ENCODE results near the gene AFF4. TPM values are rescaled to one million over a fixed set of nuclear protein-coding genes. Genes with fewer than 3 reads are reported as not detected.

AFF4 gene
- total and polyA plus RNA-seq, 9 of the 15 experiments (the other 6 are each of a cell fraction or from before 2014, with no cell fraction given) = 1.7 to 25.8 (median 17.9) TPM

GRCh38 chr5:132905938-132906337 lies 57.5 kb downstream of the AFF4 start (continued):
- TF ChIP-seq, protein P1, sequence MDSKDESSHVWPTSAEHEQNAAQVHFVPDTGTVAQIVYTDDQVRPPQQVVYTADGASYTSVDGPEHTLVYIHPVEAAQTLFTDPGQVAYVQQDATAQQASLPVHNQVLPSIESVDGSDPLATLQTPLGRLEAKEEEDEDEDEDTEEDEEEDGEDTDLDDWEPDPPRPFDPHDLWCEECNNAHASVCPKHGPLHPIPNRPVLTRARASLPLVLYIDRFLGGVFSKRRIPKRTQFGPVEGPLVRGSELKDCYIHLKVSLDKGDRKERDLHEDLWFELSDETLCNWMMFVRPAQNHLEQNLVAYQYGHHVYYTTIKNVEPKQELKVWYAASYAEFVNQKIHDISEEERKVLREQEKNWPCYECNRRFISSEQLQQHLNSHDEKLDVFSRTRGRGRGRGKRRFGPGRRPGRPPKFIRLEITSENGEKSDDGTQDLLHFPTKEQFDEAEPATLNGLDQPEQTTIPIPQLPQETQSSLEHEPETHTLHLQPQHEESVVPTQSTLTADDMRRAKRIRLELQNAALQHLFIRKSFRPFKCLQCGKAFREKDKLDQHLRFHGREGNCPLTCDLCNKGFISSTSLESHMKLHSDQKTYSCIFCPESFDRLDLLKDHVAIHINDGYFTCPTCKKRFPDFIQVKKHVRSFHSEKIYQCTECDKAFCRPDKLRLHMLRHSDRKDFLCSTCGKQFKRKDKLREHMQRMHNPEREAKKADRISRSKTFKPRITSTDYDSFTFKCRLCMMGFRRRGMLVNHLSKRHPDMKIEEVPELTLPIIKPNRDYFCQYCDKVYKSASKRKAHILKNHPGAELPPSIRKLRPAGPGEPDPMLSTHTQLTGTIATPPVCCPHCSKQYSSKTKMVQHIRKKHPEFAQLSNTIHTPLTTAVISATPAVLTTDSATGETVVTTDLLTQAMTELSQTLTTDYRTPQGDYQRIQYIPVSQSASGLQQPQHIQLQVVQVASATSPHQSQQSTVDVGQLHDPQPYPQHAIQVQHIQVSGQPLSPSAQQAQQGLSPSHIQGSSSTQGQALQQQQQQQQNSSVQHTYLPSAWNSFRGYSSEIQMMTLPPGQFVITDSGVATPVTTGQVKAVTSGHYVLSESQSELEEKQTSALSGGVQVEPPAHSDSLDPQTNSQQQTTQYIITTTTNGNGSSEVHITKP (IDR thresholded peaks at IDR 0.05; ENCODE audit: partially characterized antibody) = peak; percentile 16
- TF ChIP-seq CREB5 (CRISPR knock-in tag; IDR thresholded peaks at IDR 0.05) = no peak

DNA sequence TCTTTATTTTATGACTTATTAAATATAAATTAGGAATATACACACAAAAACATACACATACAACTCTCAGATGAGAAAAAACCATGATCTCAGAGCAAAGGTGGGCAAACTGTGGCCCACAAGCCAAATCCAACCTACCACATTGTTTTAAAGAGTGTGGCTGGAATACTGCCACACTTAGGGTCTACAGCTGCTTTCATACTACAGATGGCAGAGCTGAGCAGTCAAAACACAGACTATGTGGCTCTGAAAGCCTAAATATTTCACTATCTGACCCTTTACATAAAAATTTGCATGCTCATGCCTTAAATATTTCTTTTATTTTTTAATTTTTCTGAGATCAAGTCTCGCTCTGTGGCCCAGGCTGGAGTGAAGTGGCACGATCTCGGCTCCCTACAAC lies 61.7 kb downstream of the AFF4 start:
- TF ChIP-seq RBBP5 (IDR thresholded peaks at IDR 0.05; ENCODE audit: borderline replicate concordance, insufficient read depth, low read length, poor library complexity, severe bottlenecking) = no peak
- no peak for TF ChIP-seq THRAP3 (IDR thresholded peaks at IDR 0.05; ENCODE audit: borderline replicate concordance)
- no peak for TF ChIP-seq KDM2B (CRISPR knock-in tag; IDR thresholded peaks at IDR 0.05)
- TF ChIP-seq CBX5 (IDR thresholded peaks at IDR 0.05; ENCODE audit: borderline replicate concordance, low read depth) = no peak
- H3K9me1 ChIP-seq (ENCODE audit: control insufficient read depth, insufficient read depth, low read length) = no peaks in the 10 kb centered on the region
- no peaks in the 10 kb centered on the region for H4K20me1 ChIP-seq (replicated peaks; ENCODE audit: control insufficient read depth, insufficient read depth, low read length)
- in situ Hi-C loops (cut with MboI) = no loop called here
- H3K27ac ChIP-seq (ENCODE audit: extremely low read depth, low read depth, low read length) = no peak overlapping the region
- ATAC-seq (peak; percentile 51; the same call in 1 of the 3 replicates), DNase-seq (ENCODE audit: extremely low read depth in 1 of 4, low spot score in 3 of 4) (no peak), FAIRE-seq (no peak)
- H3K27me3 ChIP-seq (ENCODE audit: control insufficient read depth in 2 of 2, insufficient read depth in 2 of 2, low read length in 2 of 2) = no peaks in the 10 kb centered on the region
- CTCF ChIA-PET (ENCODE audit: low intra/inter-chr PET ratio) = no interaction called here
- WGBS (ENCODE audit: insufficient coverage, low coverage, missing lambda C conversion rate) = 94% methylated on average over 3 of the region's 3 CpGs
- intact Hi-C loops (cut with micrococcal nuclease) = no loop called here
- peaks cover 59% of the 10 kb centered on the region for H3K36me3 ChIP-seq (ENCODE audit: control insufficient read depth, insufficient read depth, low read length)
- no peak overlapping the region for H2AFZ ChIP-seq (ENCODE audit: low read depth, low read length)
- no peaks in the 10 kb centered on the region; the same call in 2 of the 3 replicates for H3K79me2 ChIP-seq (ENCODE audit: control insufficient read depth, insufficient read depth, low read length)
- no peak overlapping the region for H3K9ac ChIP-seq (ENCODE audit: insufficient read depth in 1 of 2, low read depth in 2 of 2, low read length in 2 of 2)
- POLR2A ChIA-PET = interaction anchor here (0.6 kb wide), 2 partner anchors 17 to 82 kb away, joined by 3 to 4 read pairs; no protein-coding TSS in a partner anchor
- no peaks in the 10 kb centered on the region; a peak in 1 of 5 replicates for H3K4me1 ChIP-seq (replicated peaks in 1 of 2; ENCODE audit: control insufficient read depth in 2 of 2, insufficient read depth in 2 of 2, low read length in 2 of 2)
- no peak overlapping the region for H3K4me2 ChIP-seq (ENCODE audit: insufficient read depth, low read length)
- BruUV-seq (replicated peaks) = no TSS peak
- H3K4me3 ChIP-seq = no peak overlapping the region
- no peaks in the 10 kb centered on the region for H3K9me3 ChIP-seq (replicated peaks; ENCODE audit: control insufficient read depth, insufficient read depth, low read depth, low read length)

All from K562 (cell line).